OCI-M1 (cell line): ENCODE data around the gene PACS1.
"Not testable (repeated sequence)": the region's sequence is repeated elsewhere in the genome, so short reads cannot be mapped to it uniquely, and the experiment has no call there.

Experiments used
- DNase-seq: peaks from one replicate; lab custom pipeline; 2025; lab: John Stamatoyannopoulos, UW

Gene PACS1

GRCh38 chr11:66277064-66277463 lies 207.0 kb downstream of the PACS1 start:
- DNase-seq = not testable (repeated sequence)

GRCh38 chr11:66277471-66278362 lies 207.6 kb downstream of the PACS1 start, which contains the start of gene CNIH2:
TSS of gene CNIH2 (plus strand) at chr11:66278175. CDS start at chr11:66278457, 282 bp downstream.
- DNase-seq = peak; percentile 59

GRCh38 chr11:66278363-66279091 lies 208.5 kb downstream of the PACS1 start:
- peak; percentile 14 for DNase-seq

GRCh38 chr11:66279092-66279734 lies 209.1 kb downstream of the PACS1 start:
- DNase-seq = no peak

GRCh38 chr11:66280428-66280827 lies 210.4 kb downstream of the PACS1 start:
- DNase-seq = no peak

GRCh38 chr11:66281001-66281400 lies 210.9 kb downstream of the PACS1 start:
- DNase-seq = no peak

GRCh38 chr11:66281776-66282467 lies 211.8 kb downstream of the PACS1 start:
- DNase-seq = no peak

GRCh38 chr11:66282468-66283455 lies 212.7 kb downstream of the PACS1 start:
- DNase-seq = peak; percentile 98

- DNase-seq = no peak
Observed at GRCh38 chr11:66283461-66284105, 213.5 kb downstream of the PACS1 start.

- no peak for DNase-seq
Observed at GRCh38 chr11:66284526-66285078, 214.5 kb downstream of the PACS1 start.

- DNase-seq = no peak
Observed at GRCh38 chr11:66285250-66285947, 215.3 kb downstream of the PACS1 start.

GRCh38 chr11:66286699-66287098 lies 216.6 kb downstream of the PACS1 start:
- DNase-seq = no peak

GRCh38 chr11:66287211-66287888 lies 217.3 kb downstream of the PACS1 start:
- no peak for DNase-seq

- DNase-seq = peak; percentile 44
Observed at GRCh38 chr11:66287889-66288670, 218.0 kb downstream of the PACS1 start.

- peak; percentile 99 for DNase-seq
Observed at GRCh38 chr11:66288671-66289547, 218.8 kb downstream of the PACS1 start, which contains the start of gene YIF1A. TSS of gene YIF1A (minus strand) at chr11:66289143. CDS start at chr11:66288985, 158 bp downstream.

- peak; percentile 92 for DNase-seq
Observed at GRCh38 chr11:66289548-66290329, 219.7 kb downstream of the PACS1 start.
